Spleen (tissue), 11 donors: Measurements from ENCODE around the gene PA2G4. TPM values are rescaled to one million over a fixed set of nuclear protein-coding genes. Genes with fewer than 3 reads are reported as not detected.

Experiments
- DNase-seq: peaks from one replicate; pipeline ENCODE4 v3.0.0-alpha.2; 2020
- H3K27ac ChIP-seq, 8 donors: fragments of 200-600 bp; sonication (generic) in 7 of 8; 1 replicate in 4 of 8; 2 replicates in 4 of 8; pipeline versions ENCODE4 v1.5.0 to v1.8.0; 2016 to 2021; ENCODE audit warnings: inconsistent platforms in 4 of 8, mild to moderate bottlenecking in 4 of 8, moderate library complexity in 1 of 8
- H3K27me3 ChIP-seq, 7 donors: fragments of 200-600 bp; sonication (generic) in 6 of 7; replicated peaks in 1 of 7; 1 replicate in 4 of 7; 2 replicates in 3 of 7; pipeline versions ENCODE4 v1.5.0 to v1.8.0; 2016 to 2021; ENCODE audit warnings: inconsistent platforms in 3 of 7, mild to moderate bottlenecking in 1 of 7
- H3K36me3 ChIP-seq, 6 donors: fragments of 200-600 bp; sonication (generic) in 5 of 6; 1 replicate in 4 of 6; 2 replicates in 2 of 6; pipeline versions ENCODE4 v1.5.0 to v1.8.0; 2016 to 2021; ENCODE audit warnings: inconsistent platforms in 2 of 6
- H3K4me1 ChIP-seq, 6 donors: fragments of 200-600 bp; sonication (generic) in 5 of 6; 1 replicate in 3 of 6; 2 replicates in 3 of 6; pipeline versions ENCODE4 v1.5.0 to v1.8.0; 2016 to 2021; ENCODE audit warnings: inconsistent platforms in 3 of 6
- H3K4me3 ChIP-seq, 8 donors: fragments of 200-600 bp; sonication (generic) in 7 of 8; 1 replicate in 4 of 8; 2 replicates in 4 of 8; pipeline versions ENCODE4 v1.5.0 to v1.8.0; 2016 to 2021; ENCODE audit warnings: inconsistent platforms in 4 of 8, mild to moderate bottlenecking in 4 of 8, moderate library complexity in 2 of 8
- H3K9me3 ChIP-seq, 8 donors: fragments of 200-600 bp; sonication (generic) in 7 of 8; 1 replicate in 4 of 8; 2 replicates in 4 of 8; pipeline versions ENCODE4 v1.5.0 to v1.8.0; 2016 to 2021; ENCODE audit warnings: inconsistent platforms in 4 of 8
- POLR2A ChIP-seq, 3 donors: fragments of 450-650 bp; IDR thresholded peaks; one replicate each; pipeline ENCODE4 v1.5.1; 2017; ENCODE audit warnings: antibody characterized with exemption in 3 of 3, mild to moderate bottlenecking in 1 of 3
- POLR2AphosphoS5 ChIP-seq, 3 donors: sonication (generic); formaldehyde crosslinking; IDR thresholded peaks; one replicate each; pipeline ENCODE4 v1.5.1; 2017; ENCODE audit warnings: antibody characterized with exemption in 3 of 3
- WGBS, 5 donors: extraction: QIAGEN DNeasy Blood & Tissue Kit in 3 of 5; methylation state at CpG; one replicate each; pipeline versions ENCODE4 v1.1.5 to v1.1.7; 2013 to 2018; 5-methylcytosine and 5-hydroxymethylcytosine counted together
- intact Hi-C: fragments of 100-400 bp; cut with DNase I; formaldehyde crosslinking; loops from one replicate; pipeline ENCODE4 v1.15.0; 2023; ENCODE audit warnings: low total_unique reads
- polyA plus RNA-seq, 3 donors: library from polyadenylated mRNA; stranded (reverse); fragments of 200-250 nt; gene quantifications; one replicate each; pipeline ENCODE4 v1.2.1, GENCODE V29; 2013
- total RNA-seq, 7 donors: library from RNA; depleted of rRNA in 3 of 7; stranded (reverse); fragments of >200 nt in 3 of 7; fragmentation: NEBNext Ultra II Directional in 4 of 7; extraction: Animal tissue kit (Norgen Biotek cat#: 25700) in 4 of 7; gene quantifications; one replicate each; pipeline versions ENCODE4 v1.1.0 to v1.2.1, GENCODE V29; 2016 to 2021
- TF ChIP-seq, protein P1 (sequence below), 11 experiments: fragments of 200-600 bp in 7 of 11; fragments of 450-650 bp in 4 of 11; sonication (generic) in 4 of 11; IDR thresholded peaks in 8 of 11; conservative IDR thresholded peaks in 3 of 11; 1 replicate in 7 of 11; 2 replicates in 4 of 11; pipeline versions ENCODE4 v1.4.0 to v1.8.0; 2016 to 2021; ENCODE audit warnings: antibody characterized with exemption in 11 of 11, inconsistent platforms in 4 of 11, mild to moderate bottlenecking in 1 of 11
- donor health status: healthy with polysubstance abuse.
- donor health status: DM: no; HTN: no; CAD: no; lungs with moderate emphysema.
- donor health status: DM: no; HTN: no; CAD: no.
- donor health status: Bipolar disorder and iron deficiency.
- donor health status: healthy.
- donor health status: DM: no; HTN: no; CAD: no.
- donor health status: DM: yes; HTN: yes; CAD: no.

PA2G4 gene
- total and polyA plus RNA-seq, 10 donors: 52.8 to 92.8 (median 73.4) TPM

DNA sequence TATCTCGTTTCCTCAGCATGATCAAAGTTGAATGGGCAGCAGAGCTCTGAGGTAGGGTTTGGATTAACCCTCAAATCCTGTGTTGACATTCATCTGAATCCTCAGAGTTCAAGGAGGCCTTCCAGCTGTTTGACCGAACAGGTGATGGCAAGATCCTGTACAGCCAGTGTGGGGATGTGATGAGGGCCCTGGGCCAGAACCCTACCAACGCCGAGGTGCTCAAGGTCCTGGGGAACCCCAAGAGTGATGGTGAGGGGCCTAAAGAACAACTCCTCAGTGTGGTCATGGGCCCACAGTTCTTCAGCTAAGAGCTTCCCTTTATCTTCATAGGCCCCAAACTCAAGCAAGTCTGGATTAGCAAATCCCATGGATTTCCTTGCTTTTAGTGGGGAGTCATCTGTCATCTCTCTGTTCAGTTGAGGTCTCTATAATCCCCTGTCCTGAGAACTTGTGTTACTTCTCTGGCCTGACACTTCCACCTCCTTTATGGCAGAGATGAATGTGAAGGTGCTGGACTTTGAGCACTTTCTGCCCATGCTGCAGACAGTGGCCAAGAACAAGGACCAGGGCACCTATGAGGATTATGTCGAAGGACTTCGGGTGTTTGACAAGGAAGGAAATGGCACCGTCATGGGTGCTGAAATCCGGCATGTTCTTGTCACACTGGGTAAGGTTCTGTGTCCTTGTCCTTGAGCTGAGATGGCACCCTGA is 55.3 kb downstream of the PA2G4 start:
- TF ChIP-seq POLR2A (IDR thresholded peaks at IDR 0.05) (no peak), POLR2AphosphoS5 (IDR thresholded peaks at IDR 0.05) (no peak)
- TF ChIP-seq, protein P1, sequence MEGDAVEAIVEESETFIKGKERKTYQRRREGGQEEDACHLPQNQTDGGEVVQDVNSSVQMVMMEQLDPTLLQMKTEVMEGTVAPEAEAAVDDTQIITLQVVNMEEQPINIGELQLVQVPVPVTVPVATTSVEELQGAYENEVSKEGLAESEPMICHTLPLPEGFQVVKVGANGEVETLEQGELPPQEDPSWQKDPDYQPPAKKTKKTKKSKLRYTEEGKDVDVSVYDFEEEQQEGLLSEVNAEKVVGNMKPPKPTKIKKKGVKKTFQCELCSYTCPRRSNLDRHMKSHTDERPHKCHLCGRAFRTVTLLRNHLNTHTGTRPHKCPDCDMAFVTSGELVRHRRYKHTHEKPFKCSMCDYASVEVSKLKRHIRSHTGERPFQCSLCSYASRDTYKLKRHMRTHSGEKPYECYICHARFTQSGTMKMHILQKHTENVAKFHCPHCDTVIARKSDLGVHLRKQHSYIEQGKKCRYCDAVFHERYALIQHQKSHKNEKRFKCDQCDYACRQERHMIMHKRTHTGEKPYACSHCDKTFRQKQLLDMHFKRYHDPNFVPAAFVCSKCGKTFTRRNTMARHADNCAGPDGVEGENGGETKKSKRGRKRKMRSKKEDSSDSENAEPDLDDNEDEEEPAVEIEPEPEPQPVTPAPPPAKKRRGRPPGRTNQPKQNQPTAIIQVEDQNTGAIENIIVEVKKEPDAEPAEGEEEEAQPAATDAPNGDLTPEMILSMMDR (IDR thresholded peaks at IDR 0.05 in 8 of 11, conservative IDR thresholded peaks at IDR 0.05 in 3 of 11): no peak
- Histone ChIP-seq H3K36me3 (peaks cover 0 to 53% (median 51%) of the 10 kb centered on the region in 6 donors), H3K4me3 (peak overlapping the region; percentile 66 to 88 (median 71)), H3K27me3 (no peaks in the 10 kb centered on the region), H3K4me1 (peaks cover 22 to 65% (median 52%) of the 10 kb centered on the region in 6 donors), H3K27ac (peak overlapping the region; percentile 87 to 99 (median 95)), H3K9me3 (no peaks in the 10 kb centered on the region)
- no peak for DNase-seq
- 9 to 42% (median 25%) methylated on average over 6 to 8 of the region's 8 CpGs for WGBS, 5 donors
- intact Hi-C loops: no loop called here

DNA sequence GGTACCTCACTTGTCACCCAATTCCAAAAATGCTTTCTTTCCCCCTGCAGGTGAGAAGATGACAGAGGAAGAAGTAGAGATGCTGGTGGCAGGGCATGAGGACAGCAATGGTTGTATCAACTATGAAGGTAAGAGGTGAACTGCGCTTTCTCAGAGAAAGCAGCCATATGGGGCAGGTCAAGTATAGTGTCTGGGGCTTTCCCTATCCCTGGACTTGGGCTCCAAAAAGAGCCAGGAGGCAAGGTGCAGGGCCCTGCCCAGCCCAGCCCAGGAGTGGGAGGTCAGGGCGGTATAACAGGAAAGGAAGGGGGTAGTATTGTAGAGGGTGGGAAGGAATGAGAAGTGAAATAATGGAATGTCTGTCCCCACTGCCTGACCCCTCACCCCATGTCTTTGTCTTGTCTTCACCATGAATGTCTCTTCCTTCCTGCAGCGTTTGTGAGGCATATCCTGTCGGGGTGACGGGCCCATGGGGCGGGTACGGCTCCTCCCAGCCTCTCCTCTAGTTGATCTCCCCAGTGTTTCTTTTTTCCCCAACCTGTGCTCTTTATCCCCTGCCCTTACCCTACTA is 55.9 kb downstream of the PA2G4 start:
- Histone ChIP-seq H3K27me3 (no peaks in the 10 kb centered on the region), H3K9me3 (no peaks in the 10 kb centered on the region), H3K4me1 (peaks cover 22 to 65% (median 52%) of the 10 kb centered on the region in 6 donors), H3K36me3 (peaks cover 0 to 60% (median 58%) of the 10 kb centered on the region in 6 donors), H3K4me3 (peak overlapping the region; percentile 66 to 88 (median 71)), H3K27ac (peak overlapping the region; percentile 70 to 99 (median 95))
- intact Hi-C loops: no loop called here
- WGBS, 5 donors: 18 to 26% (median 20%) methylated on average over 7 of the region's 7 CpGs
- peak; percentile 86 for DNase-seq
- peak in 2 of 3 donors; percentile 65 to 77 for TF ChIP-seq POLR2AphosphoS5 (IDR thresholded peaks at IDR 0.05)
- TF ChIP-seq, protein P1 (IDR thresholded peaks at IDR 0.05 in 8 of 11, conservative IDR thresholded peaks at IDR 0.05 in 3 of 11): no peak

DNA sequence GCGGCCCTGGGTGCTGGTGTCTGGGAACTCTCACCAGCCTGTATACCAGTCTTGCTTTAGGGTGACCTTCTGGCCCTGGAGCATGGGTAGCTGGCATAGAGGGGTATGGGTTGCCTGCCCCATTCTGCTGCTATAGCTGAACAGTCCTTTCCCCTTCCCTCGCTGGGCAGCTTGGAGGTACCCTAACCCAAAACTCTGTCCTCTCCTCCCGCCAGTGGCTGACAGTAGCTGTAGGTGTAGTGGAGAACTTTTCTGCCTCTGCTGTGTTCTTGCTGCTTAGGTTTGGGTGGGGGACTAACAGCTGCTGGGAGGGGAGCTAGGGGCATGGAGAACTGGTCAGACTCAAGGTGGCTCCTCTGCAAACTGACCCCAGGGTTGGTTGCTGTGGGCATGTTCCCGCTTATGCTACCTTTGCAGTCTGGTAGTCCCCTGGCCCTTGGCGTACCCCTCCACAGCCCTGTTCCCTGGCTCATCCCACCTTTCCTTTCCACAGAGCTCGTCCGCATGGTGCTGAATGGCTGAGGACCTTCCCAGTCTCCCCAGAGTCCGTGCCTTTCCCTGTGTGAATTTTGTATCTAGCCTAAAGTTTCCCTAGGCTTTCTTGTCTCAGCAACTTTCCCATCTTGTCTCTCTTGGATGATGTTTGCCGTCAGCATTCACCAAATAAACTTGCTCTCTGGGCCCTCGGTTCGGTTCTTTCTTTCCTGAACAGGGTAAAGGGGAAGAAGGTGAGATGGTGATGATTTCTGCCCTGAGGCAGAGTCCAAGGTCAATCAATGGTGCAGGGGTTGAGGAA is 56.7 kb downstream of the PA2G4 start:
- peaks cover 22 to 65% (median 52%) of the 10 kb centered on the region in 6 donors for H3K4me1 ChIP-seq
- H3K27ac ChIP-seq: peak overlapping the region; percentile 70 to 99 (median 95)
- TF ChIP-seq, protein P1 (IDR thresholded peaks at IDR 0.05 in 8 of 11, conservative IDR thresholded peaks at IDR 0.05 in 3 of 11): no peak
- TF ChIP-seq POLR2AphosphoS5 (IDR thresholded peaks at IDR 0.05): peak; percentile 10 to 41 (median 36)
- peak overlapping the region; percentile 66 to 88 (median 71) for H3K4me3 ChIP-seq
- WGBS, 5 donors: 68 to 81% (median 79%) methylated on average over 11 of the region's 11 CpGs
- DNase-seq: no peak
- intact Hi-C loops: no loop called here
- no peaks in the 10 kb centered on the region for H3K27me3 ChIP-seq
- no peaks in the 10 kb centered on the region for H3K9me3 ChIP-seq
- peaks cover 0 to 68% (median 65%) of the 10 kb centered on the region in 6 donors for H3K36me3 ChIP-seq
